HT1080 (cell line): Measurements from ENCODE around the gene MET. TPM values are rescaled to one million over a fixed set of nuclear protein-coding genes. Genes with fewer than 3 reads are reported as not detected.

Experiments
- DNase-seq: peaks from one replicate; pipeline ENCODE4 v3.0.0-alpha.2; 2015; ENCODE audit warnings: low read depth
- total RNA-seq: library from RNA; depleted of rRNA; stranded (reverse); fragments of >200 nt; shearing (Covaris generic); gene quantifications from 2 replicates; pipeline ENCODE4 v1.2.3, GENCODE V29; 2014; rRNA removed

Gene MET
- total RNA-seq, 1 experiment from 2014 or later, result 124 TPM

DNA sequence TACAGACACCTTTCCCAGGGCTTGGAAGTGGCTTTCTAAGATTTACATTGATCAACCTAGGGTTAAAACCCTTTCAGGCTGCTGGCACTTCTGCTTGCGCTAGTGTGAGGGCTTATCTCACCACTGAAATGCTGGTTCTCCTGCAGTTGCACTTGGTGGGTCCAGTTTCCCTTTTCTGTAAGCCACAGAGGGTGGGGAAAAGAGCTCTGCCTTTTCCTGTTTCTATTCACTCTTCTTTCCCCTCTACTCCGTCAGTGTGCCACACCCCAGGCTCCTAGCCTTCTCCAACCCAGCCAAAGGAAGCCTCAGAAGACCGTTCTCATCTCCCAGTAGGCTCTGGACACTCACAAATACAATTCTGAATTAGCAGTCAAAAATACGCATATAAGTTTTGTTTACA, 171.4 kb downstream of the MET start:
- DNase-seq, result no peak

Other genes starting within 250 kb of the MET start
- 81.5 and 94.8 TPM in 2 replicates for gene CAV2, start 172.5 kb upstream of the MET start, total RNA-seq
- 332 and 437 TPM in 2 replicates for gene CAV1, start 147.2 kb upstream of the MET start, total RNA-seq
- gene CAPZA2, start 190.4 kb downstream of the MET start, total RNA-seq, result 103 and 109 TPM in 2 replicates